ENCODE data around the gene KNTC1.

DNA sequence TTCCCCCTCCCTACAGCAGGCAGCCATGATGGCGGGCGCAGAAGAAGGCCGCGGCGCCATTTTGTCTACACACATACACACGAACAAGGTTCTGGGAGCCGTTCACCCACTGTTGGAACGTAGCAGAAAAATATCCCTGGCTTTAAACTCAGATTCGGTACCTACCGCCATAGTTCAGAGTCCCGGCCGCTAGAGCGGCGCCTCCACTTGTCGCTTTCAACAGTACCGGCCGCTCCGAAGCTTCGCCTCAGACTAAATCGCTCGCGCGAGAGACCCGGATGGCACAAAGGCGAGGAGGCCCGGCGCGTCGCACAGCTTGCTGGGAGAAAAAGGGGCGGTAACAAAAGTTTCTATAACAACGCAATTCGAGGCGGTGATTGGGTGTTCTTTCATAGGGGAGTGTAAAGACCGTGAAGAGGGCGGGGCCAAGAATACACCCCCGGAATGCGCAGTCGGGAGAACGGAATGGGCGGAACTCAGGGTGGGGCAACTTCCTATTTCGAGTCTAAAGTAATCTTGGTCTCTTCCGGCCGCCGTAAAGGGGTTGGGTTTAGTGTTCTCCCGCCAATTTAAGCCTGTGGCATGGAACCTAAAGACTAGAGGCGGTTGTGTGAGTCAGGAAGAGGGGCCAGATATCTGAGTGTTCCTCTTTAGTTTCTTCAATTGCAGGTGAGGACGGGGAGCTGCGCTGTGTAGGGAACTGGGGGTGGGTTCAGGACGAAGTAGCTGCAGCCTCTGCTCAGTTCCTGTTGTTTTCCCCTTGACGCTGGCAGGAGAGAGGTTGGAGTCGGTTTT, at the start of gene KNTC1, which contains the start of gene RSRC2:
- peak; percentile 72 to 95 for TF ChIP-seq POLR2A (IDR thresholded peaks at IDR 0.05)
- TF ChIP-seq, protein P1, sequence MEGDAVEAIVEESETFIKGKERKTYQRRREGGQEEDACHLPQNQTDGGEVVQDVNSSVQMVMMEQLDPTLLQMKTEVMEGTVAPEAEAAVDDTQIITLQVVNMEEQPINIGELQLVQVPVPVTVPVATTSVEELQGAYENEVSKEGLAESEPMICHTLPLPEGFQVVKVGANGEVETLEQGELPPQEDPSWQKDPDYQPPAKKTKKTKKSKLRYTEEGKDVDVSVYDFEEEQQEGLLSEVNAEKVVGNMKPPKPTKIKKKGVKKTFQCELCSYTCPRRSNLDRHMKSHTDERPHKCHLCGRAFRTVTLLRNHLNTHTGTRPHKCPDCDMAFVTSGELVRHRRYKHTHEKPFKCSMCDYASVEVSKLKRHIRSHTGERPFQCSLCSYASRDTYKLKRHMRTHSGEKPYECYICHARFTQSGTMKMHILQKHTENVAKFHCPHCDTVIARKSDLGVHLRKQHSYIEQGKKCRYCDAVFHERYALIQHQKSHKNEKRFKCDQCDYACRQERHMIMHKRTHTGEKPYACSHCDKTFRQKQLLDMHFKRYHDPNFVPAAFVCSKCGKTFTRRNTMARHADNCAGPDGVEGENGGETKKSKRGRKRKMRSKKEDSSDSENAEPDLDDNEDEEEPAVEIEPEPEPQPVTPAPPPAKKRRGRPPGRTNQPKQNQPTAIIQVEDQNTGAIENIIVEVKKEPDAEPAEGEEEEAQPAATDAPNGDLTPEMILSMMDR (IDR thresholded peaks at IDR 0.05) = no peak
